Smooth muscle cell (in vitro differentiated cells): ENCODE data around the gene CAP2. TPM values are rescaled to one million over a fixed set of nuclear protein-coding genes. Genes with fewer than 3 reads are reported as not detected.
"Not testable (repeated sequence)": the region's sequence is repeated elsewhere in the genome, so short reads cannot be mapped to it uniquely, and the experiment has no call there.

ENCODE experiments used
- DNase-seq: peaks from one replicate; lab custom pipeline; 2025; ENCODE audit not compliant: unreplicated experiment; lab: John Stamatoyannopoulos, UW
- H2AFZ ChIP-seq: fragments of 200-600 bp; sonication (generic); 2 replicates; pipeline ENCODE4 v1.6.0; 2016; ENCODE audit warnings: antibody characterized with exemption, low read depth, mild to moderate bottlenecking
- H3F3A ChIP-seq: fragments of 200-600 bp; sonication (generic); 2 replicates; pipeline ENCODE4 v1.6.0; 2017; ENCODE audit warnings: antibody characterized with exemption, low read depth
- H3K27ac ChIP-seq: fragments of 200-600 bp; sonication (generic); 2 replicates; pipeline ENCODE4 v1.5.1; 2016; ENCODE audit warnings: low read depth, mild to moderate bottlenecking
- H3K27me3 ChIP-seq: fragments of 200-600 bp; sonication (generic); 2 replicates; pipeline ENCODE4 v1.6.1; 2016; ENCODE audit warnings: low read depth, mild to moderate bottlenecking
- H3K36me3 ChIP-seq: fragments of 200-600 bp; sonication (generic); 2 replicates; pipeline ENCODE4 v1.5.1; 2016; ENCODE audit warnings: low read depth
- H3K4me1 ChIP-seq: fragments of 200-600 bp; sonication (generic); 2 replicates; pipeline ENCODE4 v1.5.1; 2016; ENCODE audit warnings: low read depth
- H3K4me2 ChIP-seq: fragments of 200-600 bp; sonication (generic); 2 replicates; pipeline ENCODE4 v1.6.0; 2016; ENCODE audit warnings: mild to moderate bottlenecking
- H3K4me3 ChIP-seq: fragments of 200-600 bp; sonication (generic); 2 replicates; pipeline ENCODE4 v1.5.1; 2016; ENCODE audit warnings: mild to moderate bottlenecking
- H3K79me2 ChIP-seq: fragments of 200-600 bp; sonication (generic); 2 replicates; pipeline ENCODE4 v1.6.0; 2016; ENCODE audit warnings: low read depth, mild to moderate bottlenecking
- H3K9ac ChIP-seq: fragments of 200-600 bp; sonication (generic); 2 replicates; pipeline ENCODE4 v1.6.0; 2016; ENCODE audit warnings: low read depth
- H3K9me3 ChIP-seq: fragments of 200-600 bp; sonication (generic); replicated peaks from 2 replicates; pipeline ENCODE4 v1.5.1; 2016; ENCODE audit warnings: low read depth
- H4K20me1 ChIP-seq: fragments of 200-600 bp; sonication (generic); 2 replicates; pipeline ENCODE4 v1.6.0; 2016; ENCODE audit warnings: low read depth
- CTCF ChIP-seq: fragments of 200-600 bp; sonication (generic); IDR thresholded peaks from 2 replicates; pipeline ENCODE4 v1.5.1; 2017; ENCODE audit warnings: borderline replicate concordance, mild to moderate bottlenecking, antibody characterized with exemption; ENCODE audit not compliant: insufficient read depth, poor library complexity, severe bottlenecking
- WGBS: methylation state at CpG from one replicate; pipeline ENCODE4 v1.1.7; 2016; ENCODE audit warnings: low lambda C conversion rate; 5-methylcytosine and 5-hydroxymethylcytosine counted together
- polyA plus RNA-seq: library from polyadenylated mRNA; unstranded; fragments of >200 nt; fragmentation: Nextera tagmentation; extraction: Ambion mirVana; gene quantifications from 2 replicates; pipeline ENCODE4 v1.2.1, GENCODE V29; 2016
- total RNA-seq: library from RNA; depleted of rRNA; stranded (reverse); fragments of >200 nt; gene quantifications from 2 replicates; pipeline ENCODE4 v1.2.3, GENCODE V29; 2014

CAP2 gene
- total and polyA plus RNA-seq, 2 experiments from 2014 or later = 19.0 to 27.7 TPM

- no peak for DNase-seq
- no peak for TF ChIP-seq CTCF
These were observed 46.0 kb downstream of the CAP2 start for GRCh38 chr6:17439243-17439993.

GRCh38 chr6:17440811-17441210, 47.4 kb downstream of the CAP2 start:
- WGBS = 100% methylated on average over 4 of the region's 4 CpGs
- H3K9me3 ChIP-seq, H3F3A ChIP-seq, H3K27me3 ChIP-seq, H3K9ac ChIP-seq, H3K4me3 ChIP-seq, H2AFZ ChIP-seq, H3K36me3 ChIP-seq, H4K20me1 ChIP-seq, H3K4me2 ChIP-seq, H3K4me1 ChIP-seq, H3K27ac ChIP-seq, DNase-seq, H3K79me2 ChIP-seq: not testable (repeated sequence)

More at GRCh38 chr6:17439243-17439993, 46.0 kb downstream of the CAP2 start:
- no peak overlapping the region for H3K4me2 ChIP-seq
- no peak overlapping the region for H3K9ac ChIP-seq
- no peaks in the 10 kb centered on the region for H4K20me1 ChIP-seq
- H3F3A ChIP-seq = no peaks in the 10 kb centered on the region
- H3K79me2 ChIP-seq = no peaks in the 10 kb centered on the region
- H3K27ac ChIP-seq = no peak overlapping the region
- no peaks in the 10 kb centered on the region for H3K36me3 ChIP-seq
- no peaks in the 10 kb centered on the region for H3K27me3 ChIP-seq
- H3K4me3 ChIP-seq = no peak overlapping the region
- no peaks in the 10 kb centered on the region for H3K4me1 ChIP-seq
- 95% methylated on average over 11 of the region's 11 CpGs for WGBS
- H3K9me3 ChIP-seq = no peaks in the 10 kb centered on the region
- H2AFZ ChIP-seq = no peak overlapping the region

GRCh38 chr6:17442196-17442595, 48.8 kb downstream of the CAP2 start:
- no peak overlapping the region for H2AFZ ChIP-seq
- no peaks in the 10 kb centered on the region for H3K79me2 ChIP-seq
- H3K4me2 ChIP-seq = no peak overlapping the region
- H3K27me3 ChIP-seq = no peaks in the 10 kb centered on the region
- H3K27ac ChIP-seq = no peak overlapping the region
- H3K9ac ChIP-seq = no peak overlapping the region
- no peaks in the 10 kb centered on the region for H3K4me1 ChIP-seq
- WGBS = 93% methylated on average over 4 of the region's 4 CpGs
- no peaks in the 10 kb centered on the region for H3K9me3 ChIP-seq
- H3K36me3 ChIP-seq = no peaks in the 10 kb centered on the region
- H3K4me3 ChIP-seq = no peak overlapping the region
- H3F3A ChIP-seq = no peaks in the 10 kb centered on the region
- TF ChIP-seq CTCF = no peak
- H4K20me1 ChIP-seq = no peaks in the 10 kb centered on the region
- DNase-seq = no peak

- no peaks in the 10 kb centered on the region for H4K20me1 ChIP-seq
- H2AFZ ChIP-seq = no peak overlapping the region
- H3K9me3 ChIP-seq = no peaks in the 10 kb centered on the region
- no peaks in the 10 kb centered on the region for H3F3A ChIP-seq
- WGBS = 89% methylated on average over 2 of the region's 2 CpGs
- TF ChIP-seq CTCF = no peak
- H3K36me3 ChIP-seq = no peaks in the 10 kb centered on the region
- no peak overlapping the region for H3K9ac ChIP-seq
- H3K27me3 ChIP-seq = no peaks in the 10 kb centered on the region
- H3K79me2 ChIP-seq = no peaks in the 10 kb centered on the region
- H3K4me1 ChIP-seq = no peaks in the 10 kb centered on the region
- H3K4me2 ChIP-seq = no peak overlapping the region
- DNase-seq = no peak
- H3K27ac ChIP-seq = no peak overlapping the region
- H3K4me3 ChIP-seq = no peak overlapping the region
These were observed 53.3 kb downstream of the CAP2 start for GRCh38 chr6:17446713-17447112.
